Measurements from ENCODE around the gene CAMK1D.

The CAMK1D gene

GRCh38 chr10:12376211-12376610 is 26.9 kb downstream of the CAMK1D start:
- no peak for DNase-seq

GRCh38 chr10:12377658-12378290 is 28.4 kb downstream of the CAMK1D start:
- no peak for DNase-seq

GRCh38 chr10:12380999-12381398 is 31.7 kb downstream of the CAMK1D start:
- DNase-seq = no peak

- DNase-seq = no peak
These were observed 32.3 kb downstream of the CAMK1D start for GRCh38 chr10:12381536-12382156.

GRCh38 chr10:12382157-12382548 is 32.8 kb downstream of the CAMK1D start:
- DNase-seq = no peak

GRCh38 chr10:12382956-12383531 is 33.7 kb downstream of the CAMK1D start:
- no peak for DNase-seq

- DNase-seq = no peak
These were observed 35.6 kb downstream of the CAMK1D start for GRCh38 chr10:12384906-12385305.

GRCh38 chr10:12387561-12388210 is 38.3 kb downstream of the CAMK1D start:
- DNase-seq = no peak

GRCh38 chr10:12388671-12389070 is 39.3 kb downstream of the CAMK1D start:
- DNase-seq = no peak

- no peak for DNase-seq
These were observed 39.9 kb downstream of the CAMK1D start for GRCh38 chr10:12389154-12389734.

GRCh38 chr10:12390733-12391132 is 41.4 kb downstream of the CAMK1D start:
- no peak for DNase-seq

GRCh38 chr10:12391206-12391605 is 41.9 kb downstream of the CAMK1D start:
- no peak for DNase-seq

GRCh38 chr10:12393831-12394230 is 44.5 kb downstream of the CAMK1D start:
- no peak for DNase-seq

GRCh38 chr10:12394241-12395033 is 45.1 kb downstream of the CAMK1D start:
- DNase-seq = no peak

- no peak for DNase-seq
These were observed 46.7 kb downstream of the CAMK1D start for GRCh38 chr10:12396093-12396492.

GRCh38 chr10:12396567-12396966 is 47.2 kb downstream of the CAMK1D start:
- no peak for DNase-seq

GRCh38 chr10:12397147-12397896 is 48.0 kb downstream of the CAMK1D start:
- no peak for DNase-seq

GRCh38 chr10:12397941-12398340 is 48.6 kb downstream of the CAMK1D start:
- no peak for DNase-seq

GRCh38 chr10:12400266-12400931 is 51.1 kb downstream of the CAMK1D start:
- DNase-seq = no peak

GRCh38 chr10:12401466-12401865 is 52.1 kb downstream of the CAMK1D start:
- no peak for DNase-seq

- DNase-seq = no peak
These were observed 53.8 kb downstream of the CAMK1D start for GRCh38 chr10:12403119-12403518.

Measured in stimulated activated CD4-positive, alpha-beta T cell treated with anti-CD3 and anti-CD28 coated beads, Interleukin-12 subunit alpha, Interleukin-12 subunit beta, amount 100 ng/mL, for 4 hours (primary cell).